Naive thymus-derived CD4-positive, alpha-beta T cell (primary cell): ENCODE results near the gene FCSK. TPM values are rescaled to one million over a fixed set of nuclear protein-coding genes. Genes with fewer than 3 reads are reported as not detected.

Source experiments
- ATAC-seq: fragments of 150-1000 bp; cut with Tn5 transposase; 2 replicates; pipeline ENCODE4 v1.10.0; 2021; ENCODE audit warnings: mild to moderate bottlenecking, moderate library complexity
- CTCF ChIA-PET: fragments of 350-600 bp; sonication (Branson Sonifier 250); formaldehyde crosslinking; loops from one replicate; lab custom pipeline; 2021; ENCODE audit warnings: antibody characterized with exemption; lab: Charles Lee
- POLR2A ChIA-PET: fragments of 350-600 bp; sonication (Branson Sonifier 250); formaldehyde crosslinking; loops from one replicate; lab custom pipeline; 2021; ENCODE audit warnings: antibody characterized with exemption, inconsistent platforms; lab: Charles Lee
- DNase-seq, 9 donors: peaks; one replicate each; pipeline versions ENCODE4 v3.0.0 to v3.0.0-alpha.2; 2020 to 2022; ENCODE audit warnings: mixed read lengths in 1 of 9
- H3K27ac ChIP-seq: one replicate; pipeline ENCODE4 v1.7.0; 2013; ENCODE audit warnings: mild to moderate bottlenecking, low read depth, low read length, moderate library complexity
- H3K27me3 ChIP-seq, 2 donors: one replicate each; pipeline ENCODE4 v1.7.0; 2013; ENCODE audit warnings: low read length in 2 of 2, mild to moderate bottlenecking in 2 of 2, moderate library complexity in 2 of 2; ENCODE audit not compliant: control insufficient read depth in 2 of 2, insufficient read depth in 2 of 2
- H3K36me3 ChIP-seq, 3 experiments: 1 replicate in 2 of 3; 2 replicates in 1 of 3; pipeline ENCODE4 v1.7.0; 2013; ENCODE audit warnings: low read length in 3 of 3, mild to moderate bottlenecking in 3 of 3, moderate library complexity in 1 of 3; ENCODE audit not compliant: insufficient read depth in 3 of 3, control insufficient read depth in 2 of 3
- H3K4me1 ChIP-seq, 2 donors: one replicate each; pipeline ENCODE4 v1.7.0; 2013; ENCODE audit warnings: low read length in 2 of 2, mild to moderate bottlenecking in 2 of 2, moderate library complexity in 1 of 2; ENCODE audit not compliant: control insufficient read depth in 2 of 2, insufficient read depth in 2 of 2
- H3K4me3 ChIP-seq: 2 replicates; pipeline ENCODE4 v1.7.0; 2013; ENCODE audit warnings: mild to moderate bottlenecking, low read length
- H3K9me3 ChIP-seq, 3 experiments: 1 replicate in 2 of 3; 2 replicates in 1 of 3; pipeline ENCODE4 v1.7.0; 2013; ENCODE audit warnings: low read length in 3 of 3; ENCODE audit not compliant: control insufficient read depth in 2 of 3
- H3K27ac Mint-ChIP-seq, 9 donors: one replicate each; pipeline ENCODE4 v1.8.0; 2020 to 2022; ENCODE audit warnings: mixed read lengths in 9 of 9, mild to moderate bottlenecking in 8 of 9, moderate library complexity in 5 of 9, inconsistent platforms in 2 of 9
- H3K27me3 Mint-ChIP-seq, 5 donors: one replicate each; pipeline ENCODE4 v1.8.0; 2021 to 2022; ENCODE audit warnings: mixed read lengths in 5 of 5, mild to moderate bottlenecking in 1 of 5
- H3K36me3 Mint-ChIP-seq, 5 donors: one replicate each; pipeline ENCODE4 v1.8.0; 2020 to 2022; ENCODE audit warnings: mixed read lengths in 5 of 5, mild to moderate bottlenecking in 3 of 5, inconsistent platforms in 1 of 5
- H3K4me1 Mint-ChIP-seq, 7 donors: one replicate each; pipeline ENCODE4 v1.8.0; 2020 to 2022; ENCODE audit warnings: mixed read lengths in 7 of 7, mild to moderate bottlenecking in 3 of 7, inconsistent platforms in 1 of 7
- H3K4me3 Mint-ChIP-seq, 10 donors: one replicate each; pipeline ENCODE4 v1.8.0; 2020 to 2022; ENCODE audit warnings: mild to moderate bottlenecking in 10 of 10, mixed read lengths in 10 of 10, moderate library complexity in 6 of 10, inconsistent platforms in 2 of 10
- H3K9me3 Mint-ChIP-seq, 11 donors: one replicate each; pipeline ENCODE4 v1.8.0; 2020 to 2022; ENCODE audit warnings: mixed read lengths in 11 of 11, mild to moderate bottlenecking in 4 of 11, inconsistent platforms in 1 of 11, moderate library complexity in 1 of 11
- intact Hi-C, 2 donors: fragments of 100-400 bp; cut with micrococcal nuclease; formaldehyde crosslinking; loops; one replicate each; pipeline ENCODE4 v1.15.1; 2023
- polyA plus RNA-seq, 2 donors: library from polyadenylated mRNA; unstranded; fragments of 300-500 nt; fragmentation: Illumina TruSeq; gene quantifications; one replicate each; pipeline ENCODE4 v1.2.3, GENCODE V29; 2021
- total RNA-seq, 6 experiments: library from RNA in 5 of 6; stranded (reverse) in 5 of 6; gene quantifications; 1 replicate in 5 of 6; 2 replicates in 1 of 6; pipeline ENCODE4 v1.2.3 and lab custom pipeline; 2021 to 2026

FCSK gene
- total and polyA plus RNA-seq, 7 experiments from 2014 or later = 7.5 to 45.2 (median 30.1) TPM

GRCh38 chr16:70529051-70529777, 74.8 kb downstream of the FCSK start:
- Histone ChIP-seq H3K27ac (peak overlapping the region; percentile 16), H3K4me1 (peaks cover 18 to 40% of the 10 kb centered on the region in 2 donors), H3K36me3 (peaks cover 30 to 61% (median 58%) of the 10 kb centered on the region in 3 experiments), H3K27me3 (no peaks in the 10 kb centered on the region), H3K4me3 (no peak overlapping the region), H3K9me3 (no peaks in the 10 kb centered on the region)
- H3K9me3 Mint-ChIP-seq = peaks cover 0 to under 1% (median 0%) of the 10 kb centered on the region in 11 donors
- peaks cover 24 to 72% (median 59%) of the 10 kb centered on the region in 7 donors for H3K4me1 Mint-ChIP-seq
- POLR2A ChIA-PET = no interaction called here
- CTCF ChIA-PET = no interaction called here
- peak overlapping the region in 7 of 10 donors; percentile 6 to 59 (median 42) for H3K4me3 Mint-ChIP-seq
- H3K27ac Mint-ChIP-seq = peak overlapping the region in 8 of 9 donors; percentile 32 to 82 (median 56)
- ATAC-seq = peak; percentile 69
- no peaks in the 10 kb centered on the region for H3K27me3 Mint-ChIP-seq
- peak in 5 of 9 donors; percentile 7 to 28 (median 18) for DNase-seq
- intact Hi-C loops = loop anchor here in 1 of 2 donors (10.0 kb wide), 1 partner anchor 414 kb away; the partner anchor contains the start of gene PDPR
- peaks cover 18 to 48% (median 45%) of the 10 kb centered on the region in 5 donors for H3K36me3 Mint-ChIP-seq

Other genes with a start within 250 kb of the FCSK start
- 10 to 100 TPM; 25.5 to 45.9 (median 36.4) TPM for gene EXOSC6, start 202.7 kb upstream of the FCSK start, total RNA-seq
- gene EXOSC6, start 202.7 kb upstream of the FCSK start, polyA plus RNA-seq = 1 to 10 TPM; 7.9 to 8.3 TPM
- 10 to 100 TPM; 24.2 to 96.7 (median 94.0) TPM for gene AARS1, start 165.1 kb upstream of the FCSK start, total RNA-seq
- gene AARS1, start 165.1 kb upstream of the FCSK start, polyA plus RNA-seq = 10 to 100 TPM; 39.5 to 60.3 TPM
- gene DDX19B, start 155.4 kb upstream of the FCSK start, total RNA-seq = 10 to 100 TPM; 23.6 to 29.9 (median 27.8) TPM
- gene DDX19B, start 155.4 kb upstream of the FCSK start, polyA plus RNA-seq = 10 to 100 TPM; 48.4 to 60.5 TPM
- gene DDX19A, start 107.7 kb upstream of the FCSK start, total RNA-seq = 10 to 100 TPM; 40.2 to 57.9 (median 47.1) TPM
- 10 to 100 TPM; 37.4 to 65.0 TPM for gene DDX19A, start 107.7 kb upstream of the FCSK start, polyA plus RNA-seq
- 10 to 100 TPM; 16.6 to 35.9 (median 30.4) TPM for gene ST3GAL2, start 15.5 kb upstream of the FCSK start, total RNA-seq
- gene ST3GAL2, start 15.5 kb upstream of the FCSK start, polyA plus RNA-seq = 10 to 100 TPM; 11.3 to 22.5 TPM
- 10 to 100 TPM; 38.3 to 68.6 (median 58.7) TPM for gene COG4, start 69.0 kb downstream of the FCSK start, total RNA-seq
- gene COG4, start 69.0 kb downstream of the FCSK start, polyA plus RNA-seq = 10 to 100 TPM; 46.1 to 50.5 TPM
- gene SF3B3, start 69.2 kb downstream of the FCSK start, total RNA-seq = 100 to 1,000 TPM; 189 to 415 (median 267) TPM
- gene SF3B3, start 69.2 kb downstream of the FCSK start, polyA plus RNA-seq = 10 to 100 TPM; 69.0 to 93.7 TPM
- gene IL34, start 192.0 kb downstream of the FCSK start, total RNA-seq = 1 to 10 TPM in 1 of 5 experiments, under 1 TPM in 2, not detected in 2; 0.38 to 1.1 (median 0.50) TPM
- not detected for gene IL34, start 192.0 kb downstream of the FCSK start, polyA plus RNA-seq
- 10 to 100 TPM in 3 of 5 experiments, 1 to 10 TPM in 2; 1.4 to 16.7 (median 11.5) TPM for gene MTSS2, start 231.5 kb downstream of the FCSK start, total RNA-seq
- gene MTSS2, start 231.5 kb downstream of the FCSK start, polyA plus RNA-seq = not detected